HG03575 (cell line): ENCODE data around the gene FGF14.
A peak's percentile ranks its signal among the peaks of the same experiment; 100 is the strongest.

Experiments
- ATAC-seq: cut with Tn5 transposase; IDR thresholded peaks from one replicate; pipeline ENCODE4 v1.9.1; 2021; ENCODE audit not compliant: unreplicated experiment, insufficient number of reproducible peaks, low FRiP score; ENCODE audit errors: extremely low read depth

FGF14 gene

DNA sequence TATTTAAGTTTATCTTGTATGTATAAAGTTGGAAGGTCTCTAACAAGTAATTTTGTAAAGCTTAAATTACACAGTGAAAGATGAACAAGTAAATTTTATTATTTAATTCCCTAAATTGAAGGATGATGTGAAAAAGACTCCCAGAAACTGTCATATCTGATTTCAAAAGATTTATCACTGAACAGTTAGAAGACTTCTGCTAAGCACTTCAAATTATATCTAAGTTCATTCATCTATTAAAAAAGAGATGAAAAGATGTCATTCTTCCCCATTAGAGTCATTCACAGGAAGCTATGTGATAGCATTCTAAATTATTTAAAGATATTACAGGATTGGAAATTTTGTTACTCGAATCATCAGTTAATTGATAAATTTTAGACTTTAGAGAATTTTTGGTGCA is 590.0 kb downstream of the FGF14 start:
- no peak for ATAC-seq

- ATAC-seq, result no peak
Observed at GRCh38 chr13:101811284-101811839, 590.5 kb downstream of the FGF14 start.

DNA sequence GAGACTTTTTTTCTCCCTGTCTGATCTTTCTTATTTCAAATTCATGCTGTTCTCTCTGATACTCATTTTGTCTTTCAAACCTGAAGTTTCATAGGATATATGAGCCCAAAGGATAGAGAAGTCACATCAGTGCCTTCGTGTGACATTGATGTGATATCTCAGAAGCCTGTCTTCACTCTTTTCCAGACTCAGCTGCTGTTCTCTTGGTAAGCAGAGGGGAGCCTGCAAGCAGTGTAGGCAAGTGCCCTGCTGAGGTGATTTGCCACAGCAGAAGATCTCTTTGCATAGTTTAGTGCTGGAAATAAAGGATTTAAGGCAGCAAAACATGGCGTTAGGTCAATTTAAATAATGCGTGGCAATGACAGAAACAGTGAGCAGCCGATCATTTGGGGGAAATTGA is 602.7 kb downstream of the FGF14 start:
- ATAC-seq, result no peak

DNA sequence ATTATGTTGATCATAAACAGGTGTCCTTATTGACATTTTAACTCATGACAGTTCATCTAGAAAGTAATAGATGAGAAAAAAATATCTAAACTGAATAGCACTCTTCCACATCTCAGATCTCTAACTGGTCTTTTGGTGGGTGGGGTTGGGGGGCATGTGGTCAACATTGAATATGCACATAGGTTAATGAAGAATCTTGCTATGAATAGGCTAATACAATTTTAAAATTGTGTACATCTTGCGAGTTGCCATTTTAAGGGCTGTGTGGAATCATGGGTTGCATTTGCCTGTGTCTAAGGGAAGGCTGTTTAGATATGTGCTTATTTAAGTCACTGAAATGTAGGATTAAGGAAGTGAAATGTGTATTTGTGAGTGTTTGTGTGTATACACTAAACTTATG is 603.4 kb downstream of the FGF14 start:
- ATAC-seq, result no peak

GRCh38 chr13:101795460-101795859 is 606.4 kb downstream of the FGF14 start:
- ATAC-seq, result no peak

GRCh38 chr13:101795025-101795424 is 606.8 kb downstream of the FGF14 start:
- no peak for ATAC-seq

DNA sequence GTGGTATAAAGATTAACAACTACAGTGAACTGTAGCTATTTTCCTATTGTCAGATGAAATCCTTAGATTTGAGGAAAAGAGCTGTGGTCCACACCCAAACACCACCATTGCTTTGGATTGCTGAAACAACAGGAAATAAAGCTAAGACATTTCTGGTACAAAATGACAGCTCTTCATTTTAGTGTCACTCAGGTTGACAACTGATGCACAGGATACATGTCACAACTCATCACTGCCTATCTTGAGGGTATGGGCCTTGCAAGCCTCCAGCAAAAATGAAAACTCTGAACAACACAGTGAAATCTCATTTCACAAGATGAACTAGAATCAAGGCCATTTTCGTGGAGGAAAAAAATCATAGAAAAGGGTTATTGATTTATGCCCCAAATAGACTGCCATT is 609.7 kb downstream of the FGF14 start:
- no peak for ATAC-seq

DNA sequence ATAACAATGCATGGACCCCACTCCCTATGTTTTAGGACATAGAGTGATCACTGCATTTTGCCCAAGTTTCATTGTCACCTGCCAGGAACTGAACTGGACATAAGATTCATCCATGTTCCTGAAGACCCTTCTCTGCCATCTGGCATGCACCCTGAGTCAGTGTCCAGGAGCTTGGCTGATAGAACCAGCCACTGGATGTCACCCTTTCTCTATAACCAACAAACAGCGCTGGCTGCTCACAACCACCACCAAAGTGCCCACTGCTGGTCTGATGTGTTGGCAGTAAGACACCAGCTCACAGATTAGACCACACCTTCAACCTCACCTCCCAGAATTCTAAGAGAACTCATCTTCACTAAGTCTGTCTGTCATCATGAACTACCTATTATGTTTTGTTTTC is 616.0 kb downstream of the FGF14 start:
- peak; percentile 59 for ATAC-seq

DNA sequence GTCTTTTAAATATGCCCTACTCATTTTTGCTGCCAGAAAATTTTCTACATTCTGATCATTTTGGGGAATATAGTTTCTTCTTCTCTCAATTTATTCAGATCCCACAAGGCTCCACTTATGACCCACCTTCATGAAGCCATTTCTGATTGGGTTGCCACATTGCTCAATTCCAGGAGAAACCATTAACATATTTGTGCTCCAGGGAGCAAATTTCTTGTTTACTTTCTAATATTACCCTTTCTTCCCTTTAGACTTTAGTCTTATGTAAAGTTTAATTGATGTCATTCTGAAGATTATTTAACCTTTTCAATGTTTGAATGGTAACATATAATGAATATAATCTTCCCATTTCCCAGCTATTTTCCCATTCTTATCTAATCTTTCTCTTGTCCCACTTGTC is 617.5 kb downstream of the FGF14 start:
- no peak for ATAC-seq

DNA sequence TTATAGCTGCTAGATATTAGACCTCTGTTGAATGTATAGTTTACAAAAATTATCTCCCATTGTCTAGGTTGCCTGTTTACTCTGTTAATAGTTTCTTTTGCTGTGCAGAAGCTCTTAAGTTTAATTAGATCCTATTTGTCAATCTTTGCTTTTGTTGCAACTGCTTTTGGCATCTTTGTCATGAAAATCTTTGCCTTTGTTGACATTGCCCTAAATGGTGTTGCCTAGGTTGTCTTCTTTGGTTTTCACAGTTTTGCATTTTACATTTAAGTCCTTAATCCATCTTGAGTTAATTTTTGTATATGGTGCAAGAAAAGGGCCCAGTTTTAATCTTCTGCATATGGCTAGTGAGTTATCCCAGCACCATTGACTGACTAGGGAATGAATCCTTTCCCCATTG is 618.3 kb downstream of the FGF14 start:
- ATAC-seq, result no peak

DNA sequence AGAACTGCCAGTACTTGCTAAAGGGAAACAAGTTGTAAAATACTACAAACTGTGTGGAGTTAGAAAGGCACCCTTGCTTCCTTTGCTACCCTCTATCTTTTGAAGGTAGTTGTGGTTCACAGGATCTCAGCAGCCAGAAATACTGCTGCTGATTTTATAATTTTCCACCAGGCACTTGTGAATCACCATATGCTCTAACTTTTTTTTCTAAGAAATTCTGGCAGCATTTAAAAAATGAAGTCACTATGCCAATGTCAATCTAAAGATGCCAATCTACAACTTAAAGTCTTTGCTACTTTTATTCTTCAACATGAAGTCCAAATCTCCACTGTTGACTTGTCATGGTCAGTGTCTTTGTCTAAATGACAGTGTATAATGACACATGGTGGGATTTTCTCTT is 621.6 kb downstream of the FGF14 start:
- ATAC-seq, result no peak

GRCh38 chr13:101779147-101779546 is 622.7 kb downstream of the FGF14 start:
- ATAC-seq, result no peak

- ATAC-seq, result no peak
Observed at GRCh38 chr13:101775267-101775666, 626.6 kb downstream of the FGF14 start.

DNA sequence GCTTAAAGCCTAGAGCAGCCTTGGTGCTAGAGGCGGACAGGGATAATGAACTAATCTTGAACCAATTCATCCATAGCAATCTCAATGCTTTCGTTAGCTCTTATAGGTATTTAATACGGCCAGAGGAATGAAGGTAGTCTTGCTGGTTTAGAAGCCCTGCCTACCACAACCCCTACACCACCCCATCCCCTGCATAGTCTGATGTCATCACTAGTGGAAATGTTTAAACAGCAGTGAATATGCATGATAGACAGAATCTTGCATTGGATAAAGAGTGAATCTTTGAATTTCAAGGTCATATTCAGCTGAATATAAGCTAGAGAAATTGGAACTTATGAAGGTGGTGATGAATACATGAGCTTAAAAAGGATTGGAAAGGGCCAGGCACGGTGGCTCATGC is 627.5 kb downstream of the FGF14 start:
- ATAC-seq, result no peak

DNA sequence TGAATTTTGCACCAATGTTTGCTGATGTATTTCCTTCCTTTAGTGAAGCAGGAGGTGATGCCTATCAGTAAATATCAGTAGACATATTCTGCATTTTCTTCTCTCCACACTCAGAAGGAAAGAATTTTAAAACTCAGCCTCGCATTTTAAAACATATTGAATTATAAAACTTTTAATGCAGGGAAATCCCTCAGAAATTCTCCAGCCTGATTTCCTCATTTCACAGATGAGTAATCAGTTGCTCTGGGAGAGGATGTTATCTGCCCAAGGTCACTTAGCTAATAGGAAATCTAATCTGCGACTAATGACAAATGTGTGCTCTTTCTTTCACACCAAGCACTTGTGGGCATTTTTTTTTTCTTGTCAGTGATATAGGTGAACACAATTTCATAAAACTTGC is 628.8 kb downstream of the FGF14 start:
- no peak for ATAC-seq

GRCh38 chr13:101767131-101767530 is 634.7 kb downstream of the FGF14 start:
- ATAC-seq, result no peak

DNA sequence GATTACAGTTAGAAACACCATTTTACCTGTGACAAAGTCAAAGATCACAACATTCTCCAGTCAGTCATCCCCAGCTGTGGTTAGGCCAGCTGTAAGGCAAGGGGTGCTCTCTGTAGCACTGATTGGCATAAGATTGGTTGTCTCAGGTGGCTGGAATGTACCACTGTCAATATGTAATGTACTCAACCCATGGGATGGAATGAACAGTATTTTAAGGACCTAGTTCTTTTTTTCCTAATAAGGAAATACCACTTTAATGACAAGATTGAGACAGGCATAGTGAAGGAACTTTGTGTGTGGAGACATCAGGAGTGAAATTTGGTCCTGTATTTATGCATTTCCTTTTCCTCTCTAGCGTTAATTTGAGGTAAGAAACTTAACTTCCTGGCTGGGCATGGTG is 638.7 kb downstream of the FGF14 start:
- no peak for ATAC-seq

GRCh38 chr13:101757446-101758039 is 644.3 kb downstream of the FGF14 start:
- ATAC-seq, result no peak

DNA sequence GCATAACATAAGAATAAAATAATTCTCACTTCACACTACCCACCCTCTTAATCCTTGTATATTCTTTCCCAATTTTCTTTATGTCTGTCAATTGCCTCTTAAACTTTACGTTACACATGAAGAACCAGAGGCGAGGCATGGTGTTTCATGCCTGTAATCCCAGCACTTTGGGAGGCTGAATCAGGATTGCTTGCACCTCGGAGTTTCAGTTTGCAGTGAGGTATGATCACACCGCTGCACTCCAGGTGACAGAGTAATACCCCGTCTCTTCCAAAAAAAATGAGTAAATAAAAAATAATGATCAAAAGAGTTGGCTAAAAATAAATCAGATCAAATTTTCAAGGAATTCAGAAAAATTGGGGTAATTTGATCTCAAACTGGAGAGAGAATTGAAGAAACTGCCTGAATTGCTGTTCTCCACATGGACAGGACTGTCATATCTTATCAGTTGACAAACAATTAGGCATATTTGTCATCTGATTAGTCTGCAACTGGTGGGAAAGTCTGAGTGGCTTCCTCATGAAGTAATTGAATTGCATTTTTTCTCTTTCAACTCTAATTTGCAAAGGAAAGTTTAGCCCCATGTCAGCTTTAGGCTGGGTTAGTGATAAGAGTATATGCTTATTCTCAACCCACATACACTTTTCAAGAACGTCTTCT is 646.5 kb downstream of the FGF14 start:
- ATAC-seq, result no peak

GRCh38 chr13:101752432-101752831 is 649.4 kb downstream of the FGF14 start:
- ATAC-seq, result no peak

DNA sequence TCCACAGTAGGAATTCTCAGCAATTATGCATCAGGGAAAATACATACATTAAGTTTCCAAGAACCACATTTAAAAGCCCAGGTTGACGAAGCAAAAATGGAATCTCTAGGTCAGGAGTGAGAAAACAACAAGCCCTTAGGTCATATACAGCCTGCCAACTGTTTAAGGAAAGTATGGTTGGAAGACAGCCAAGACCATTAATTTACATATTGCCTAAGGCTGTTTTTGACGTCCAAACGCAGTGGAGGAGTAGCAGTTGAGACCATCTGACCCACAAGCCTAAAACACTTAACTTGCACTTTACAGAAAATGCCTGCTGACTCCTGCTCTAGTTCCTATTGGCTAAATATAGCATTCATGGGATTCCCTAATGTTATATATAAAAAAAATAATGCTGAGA is 650.4 kb downstream of the FGF14 start:
- no peak for ATAC-seq
